IMR-90 (cell line): ENCODE results near the gene CCDC148. TPM values are rescaled to one million over a fixed set of nuclear protein-coding genes. Genes with fewer than 3 reads are reported as not detected.

Source experiments
- ATAC-seq: fragments of 200-7000 bp; cut with Tn5 transposase; 2 replicates; pipeline ENCODE4 v1.9.1; 2020; ENCODE audit warnings: low read depth, mild to moderate bottlenecking, moderate library complexity
- BruUV-seq: library from RNA; stranded (reverse); fragments of 400-500 nt; replicated peaks from 2 replicates; lab custom pipeline; 2021; lab: Mats Ljungman, UMichigan
- CTCF ChIA-PET: fragments of 300-600 bp; formaldehyde crosslinking; extraction: SDS; loops from one replicate; lab custom pipeline; 2021; ENCODE audit warnings: antibody characterized with exemption; lab: Yijun Ruan, JAX
- POLR2A ChIA-PET: fragments of 300-600 bp; sonication (Branson Sonifier 250); formaldehyde crosslinking; loops from one replicate; lab custom pipeline; 2022; ENCODE audit warnings: antibody characterized with exemption; ENCODE audit not compliant: unreplicated experiment; lab: Charles Lee
- DNase-seq: peaks from one replicate; pipeline ENCODE4 v3.0.0; 2013
- H2AFZ ChIP-seq: replicated peaks from 2 replicates; pipeline ENCODE3; 2013; ENCODE audit warnings: low read length, mild to moderate bottlenecking; ENCODE audit not compliant: poor library complexity
- H2AK5ac ChIP-seq: 2 replicates; pipeline ENCODE4 v1.6.1; 2013; ENCODE audit warnings: low read depth, low read length, inconsistent platforms
- H2AK9ac ChIP-seq: replicated peaks from 2 replicates; pipeline ENCODE3; 2013; ENCODE audit warnings: mild to moderate bottlenecking, low read depth, low read length, moderate library complexity; ENCODE audit not compliant: poor library complexity
- H2BK120ac ChIP-seq: 2 replicates; pipeline ENCODE4 v1.6.1; 2013; ENCODE audit warnings: low read depth, low read length, inconsistent platforms
- H2BK15ac ChIP-seq: 3 replicates; pipeline ENCODE4 v1.6.1; 2013; ENCODE audit warnings: low read depth, low read length, inconsistent platforms
- H2BK20ac ChIP-seq: 2 replicates; pipeline ENCODE4 v1.6.1; 2013; ENCODE audit warnings: low read depth, mild to moderate bottlenecking, inconsistent platforms, low read length, moderate library complexity
- H2BK5ac ChIP-seq: 2 replicates; pipeline ENCODE4 v1.6.1; 2013; ENCODE audit warnings: mild to moderate bottlenecking, low read depth, low read length, inconsistent platforms; ENCODE audit not compliant: poor library complexity, severe bottlenecking
- H3K14ac ChIP-seq: replicated peaks from 2 replicates; pipeline ENCODE4 v1.6.1; 2013; ENCODE audit warnings: low read depth, low read length, inconsistent platforms
- H3K18ac ChIP-seq: 2 replicates; pipeline ENCODE4 v1.6.1; 2013; ENCODE audit warnings: low read depth, low read length, control low read depth
- H3K23ac ChIP-seq: 2 replicates; pipeline ENCODE4 v1.6.1; 2013; ENCODE audit warnings: low read depth, low read length, inconsistent platforms
- H3K27ac ChIP-seq: 2 replicates; pipeline ENCODE4 v1.5.1; 2013; ENCODE audit warnings: mild to moderate bottlenecking, control low read depth, low read length; ENCODE audit not compliant: insufficient read depth
- H3K27me3 ChIP-seq: 2 replicates; pipeline ENCODE4 v1.6.1; 2013; ENCODE audit warnings: low read length; ENCODE audit not compliant: control insufficient read depth, insufficient read depth
- H3K36me3 ChIP-seq: 2 replicates; pipeline ENCODE4 v1.6.1; 2013; ENCODE audit warnings: low read length, mixed read lengths; ENCODE audit not compliant: control insufficient read depth, insufficient read depth
- H3K4ac ChIP-seq: 2 replicates; pipeline ENCODE4 v1.6.1; 2013; ENCODE audit warnings: low read depth, low read length, inconsistent platforms
- H3K4me1 ChIP-seq: 2 replicates; pipeline ENCODE4 v1.6.1; 2013; ENCODE audit warnings: low read length, mixed read lengths; ENCODE audit not compliant: control insufficient read depth, insufficient read depth
- H3K4me2 ChIP-seq: 2 replicates; pipeline ENCODE4 v1.6.1; 2013; ENCODE audit warnings: low read depth, mild to moderate bottlenecking, control low read depth, low read length, moderate library complexity
- H3K4me3 ChIP-seq: 2 replicates; pipeline ENCODE4 v1.5.1; 2013; ENCODE audit warnings: low read depth, mild to moderate bottlenecking, control low read depth, low read length, moderate library complexity; ENCODE audit not compliant: insufficient read depth
- H3K56ac ChIP-seq: 2 replicates; pipeline ENCODE4 v1.6.1; 2013; ENCODE audit warnings: low read length, inconsistent platforms; ENCODE audit not compliant: insufficient read depth; ENCODE audit errors: extremely low read depth
- H3K79me1 ChIP-seq, 2 experiments: 2 replicates each; pipeline ENCODE4 v1.6.1; 2013; ENCODE audit warnings: low read length in 2 of 2, inconsistent platforms in 1 of 2, low read depth in 1 of 2
- H3K9ac ChIP-seq: 2 replicates; pipeline ENCODE4 v1.6.1; 2013; ENCODE audit warnings: low read depth, low read length, control low read depth
- H3K9me1 ChIP-seq: 2 replicates; pipeline ENCODE4 v1.6.1; 2013; ENCODE audit warnings: low read length, inconsistent platforms; ENCODE audit not compliant: insufficient read depth
- H3K9me3 ChIP-seq: 2 replicates; pipeline ENCODE4 v1.6.1; 2013; ENCODE audit warnings: low read length; ENCODE audit not compliant: control insufficient read depth, insufficient read depth
- H4K20me1 ChIP-seq: 2 replicates; pipeline ENCODE4 v1.6.1; 2013; ENCODE audit warnings: low read length, inconsistent platforms; ENCODE audit not compliant: insufficient read depth
- H4K5ac ChIP-seq: 2 replicates; pipeline ENCODE4 v1.6.1; 2013; ENCODE audit warnings: mild to moderate bottlenecking, low read depth, low read length, control low read depth
- H4K8ac ChIP-seq, 2 experiments: 2 replicates each; pipeline ENCODE4 v1.6.1; 2013; ENCODE audit warnings: low read depth in 2 of 2, low read length in 2 of 2, control low read depth in 1 of 2, inconsistent platforms in 1 of 2
- H4K91ac ChIP-seq: 2 replicates; pipeline ENCODE4 v1.6.1; 2013; ENCODE audit warnings: low read depth, low read length, inconsistent platforms; ENCODE audit not compliant: insufficient read depth
- BHLHE40 ChIP-seq: fragments of 150-350 bp; IDR thresholded peaks from 2 replicates; pipeline ENCODE4 v1.6.1; 2016; ENCODE audit warnings: mild to moderate bottlenecking, low read depth, low read length
- CEBPB ChIP-seq: IDR thresholded peaks from 2 replicates; pipeline ENCODE4 v1.6.1; 2012; ENCODE audit warnings: low read depth, low read length, improper control_type of control experiment
- CHD1 ChIP-seq: IDR thresholded peaks from 2 replicates; pipeline ENCODE4 v1.6.1; 2012; ENCODE audit warnings: low read depth, low read length, improper control_type of control experiment
- ELK1 ChIP-seq: fragments of 150-350 bp; IDR thresholded peaks from 2 replicates; pipeline ENCODE4 v1.6.1; 2016; ENCODE audit warnings: low read depth, mild to moderate bottlenecking, low read length, moderate library complexity, borderline replicate concordance
- FOS ChIP-seq: fragments of 150-350 bp; IDR thresholded peaks from 2 replicates; pipeline ENCODE4 v1.6.1; 2016; ENCODE audit warnings: low read depth, low read length
- MAFK ChIP-seq: IDR thresholded peaks from 2 replicates; pipeline ENCODE4 v1.6.1; 2012; ENCODE audit warnings: low read depth, low read length, improper control_type of control experiment
- MAZ ChIP-seq: IDR thresholded peaks from 2 replicates; pipeline ENCODE4 v1.6.1; 2012; ENCODE audit warnings: low read depth, mild to moderate bottlenecking, low read length, improper control_type of control experiment, moderate library complexity, borderline replicate concordance
- MXI1 ChIP-seq: IDR thresholded peaks from 2 replicates; pipeline ENCODE4 v1.6.1; 2012; ENCODE audit warnings: low read depth, mild to moderate bottlenecking, low read length, moderate library complexity, borderline replicate concordance
- NFE2L2 ChIP-seq: fragments of 150-350 bp; IDR thresholded peaks from 2 replicates; pipeline ENCODE4 v1.6.1; 2016; ENCODE audit warnings: low read depth, mild to moderate bottlenecking, low read length
- POLR2A ChIP-seq: IDR thresholded peaks from 2 replicates; pipeline ENCODE4 v1.6.1; 2012; ENCODE audit warnings: mild to moderate bottlenecking, low read depth, low read length
- RAD21 ChIP-seq: IDR thresholded peaks from 2 replicates; pipeline ENCODE4 v1.6.1; 2012; ENCODE audit warnings: low read length, improper control_type of control experiment
- RCOR1 ChIP-seq: IDR thresholded peaks from 2 replicates; pipeline ENCODE4 v1.6.1; 2012; ENCODE audit warnings: mild to moderate bottlenecking, low read length, improper control_type of control experiment; ENCODE audit not compliant: insufficient replicate concordance
- RFX5 ChIP-seq: IDR thresholded peaks from 2 replicates; pipeline ENCODE4 v1.8.0; 2012; ENCODE audit warnings: low read depth, mild to moderate bottlenecking, low read length, moderate library complexity
- SMC3 ChIP-seq: fragments of 150-350 bp; IDR thresholded peaks from 2 replicates; pipeline ENCODE4 v1.6.1; 2016; ENCODE audit warnings: low read depth, mild to moderate bottlenecking, antibody characterized with exemption, low read length, moderate library complexity
- WGBS, 2 experiments: methylation state at CpG; one replicate each; pipeline versions ENCODE4 v1.1.5 to v1.1.7; 2013; ENCODE audit warnings: missing lambda C conversion rate in 2 of 2; ENCODE audit not compliant: insufficient read length in 1 of 2; ENCODE audit errors: extremely low coverage in 2 of 2; 5-methylcytosine and 5-hydroxymethylcytosine counted together
- dilution Hi-C: fragments of 300-500 bp; cut with HindIII; formaldehyde crosslinking; loops from one replicate; pipeline ENCODE4 v1.14.3; 2018; ENCODE audit warnings: low sequenced_read_pairs; ENCODE audit not compliant: unreplicated experiment
- in situ Hi-C: fragments of 300-500 bp; cut with MboI; formaldehyde crosslinking; loops from 3 replicates; pipeline ENCODE4 v1.14.3; 2019; ENCODE audit warnings: low sequenced_read_pairs, inconsistent platforms, mixed read lengths
- intact Hi-C: fragments of 100-400 bp; cut with micrococcal nuclease; formaldehyde crosslinking; loops from 2 replicates; pipeline ENCODE4 v1.10.0; 2022
- polyA plus RNA-seq, 3 experiments: library from polyadenylated mRNA; depleted of rRNA; stranded (reverse); fragments of >200 nt; gene quantifications; 2 replicates each; pipeline ENCODE4 v1.2.3, GENCODE V29; 2012; ENCODE audit warnings: low replicate concordance in 1 of 3
- total RNA-seq: library from RNA; depleted of rRNA; stranded (reverse); fragments of >200 nt; gene quantifications from 2 replicates; pipeline ENCODE4 v1.2.3, GENCODE V29; 2012
- TF ChIP-seq, protein P1 (sequence below): fragments of 150-350 bp; IDR thresholded peaks from 2 replicates; pipeline ENCODE4 v1.6.1; 2017; ENCODE audit warnings: mild to moderate bottlenecking, antibody characterized with exemption, low read length, low read depth
- TF ChIP-seq, protein P2 (sequence below): conservative IDR thresholded peaks from 2 replicates; pipeline ENCODE4 v1.5.1; 2012; ENCODE audit warnings: mild to moderate bottlenecking, low read depth, low read length, improper control_type of control experiment

Gene CCDC148
- total and polyA plus RNA-seq, 2 of the 4 experiments (the other 2 are of a cell fraction), result 0.18 to 0.31 TPM

DNA sequence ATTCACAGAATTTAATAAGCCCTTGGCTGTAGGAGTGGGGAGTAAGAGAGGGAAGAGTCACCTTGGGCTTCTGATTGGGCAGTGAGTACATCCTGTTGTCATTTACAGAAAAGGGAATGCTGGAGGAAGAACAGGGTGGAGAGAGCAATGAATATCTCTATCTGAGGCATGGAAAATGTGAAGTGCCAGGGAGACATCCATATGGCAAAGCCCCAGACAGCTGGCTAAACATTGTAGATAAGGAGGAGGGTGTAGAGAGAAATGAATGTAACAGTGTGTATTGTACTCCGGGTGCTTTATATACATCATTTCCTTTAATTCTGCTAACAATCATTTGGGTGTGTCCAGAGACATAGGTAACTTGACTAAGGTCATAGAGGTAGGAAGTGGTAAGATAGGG lies 251.3 kb downstream of the CCDC148 start:
- intact Hi-C loops (no loop called here), dilution Hi-C loops (no loop called here), in situ Hi-C loops (no loop called here)
- H3K4ac ChIP-seq, result no peak overlapping the region
- no peaks in the 10 kb centered on the region for H3K36me3 ChIP-seq
- H3K4me3 ChIP-seq, result no peak overlapping the region
- H3K79me1 ChIP-seq, result no peaks in the 10 kb centered on the region
- H4K8ac ChIP-seq, result no peak overlapping the region
- H3K9me3 ChIP-seq, result no peaks in the 10 kb centered on the region
- H2BK120ac ChIP-seq, result no peak overlapping the region
- no peak overlapping the region for H2BK20ac ChIP-seq
- H2AFZ ChIP-seq, result no peak overlapping the region
- H3K27ac ChIP-seq, result no peak overlapping the region
- BruUV-seq, result no TSS peak
- no peak for TF ChIP-seq FOS
- TF ChIP-seq CEBPB, result no peak
- no peak for TF ChIP-seq ELK1
- TF ChIP-seq MXI1, result no peak
- no peak for TF ChIP-seq POLR2A
- TF ChIP-seq RAD21, result no peak
- TF ChIP-seq MAZ, result no peak
- TF ChIP-seq, protein P1, sequence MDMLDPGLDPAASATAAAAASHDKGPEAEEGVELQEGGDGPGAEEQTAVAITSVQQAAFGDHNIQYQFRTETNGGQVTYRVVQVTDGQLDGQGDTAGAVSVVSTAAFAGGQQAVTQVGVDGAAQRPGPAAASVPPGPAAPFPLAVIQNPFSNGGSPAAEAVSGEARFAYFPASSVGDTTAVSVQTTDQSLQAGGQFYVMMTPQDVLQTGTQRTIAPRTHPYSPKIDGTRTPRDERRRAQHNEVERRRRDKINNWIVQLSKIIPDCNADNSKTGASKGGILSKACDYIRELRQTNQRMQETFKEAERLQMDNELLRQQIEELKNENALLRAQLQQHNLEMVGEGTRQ, result no peak
- TF ChIP-seq NFE2L2, result no peak
- no peak for TF ChIP-seq CHD1
- TF ChIP-seq MAFK, result no peak
- TF ChIP-seq, protein P2, sequence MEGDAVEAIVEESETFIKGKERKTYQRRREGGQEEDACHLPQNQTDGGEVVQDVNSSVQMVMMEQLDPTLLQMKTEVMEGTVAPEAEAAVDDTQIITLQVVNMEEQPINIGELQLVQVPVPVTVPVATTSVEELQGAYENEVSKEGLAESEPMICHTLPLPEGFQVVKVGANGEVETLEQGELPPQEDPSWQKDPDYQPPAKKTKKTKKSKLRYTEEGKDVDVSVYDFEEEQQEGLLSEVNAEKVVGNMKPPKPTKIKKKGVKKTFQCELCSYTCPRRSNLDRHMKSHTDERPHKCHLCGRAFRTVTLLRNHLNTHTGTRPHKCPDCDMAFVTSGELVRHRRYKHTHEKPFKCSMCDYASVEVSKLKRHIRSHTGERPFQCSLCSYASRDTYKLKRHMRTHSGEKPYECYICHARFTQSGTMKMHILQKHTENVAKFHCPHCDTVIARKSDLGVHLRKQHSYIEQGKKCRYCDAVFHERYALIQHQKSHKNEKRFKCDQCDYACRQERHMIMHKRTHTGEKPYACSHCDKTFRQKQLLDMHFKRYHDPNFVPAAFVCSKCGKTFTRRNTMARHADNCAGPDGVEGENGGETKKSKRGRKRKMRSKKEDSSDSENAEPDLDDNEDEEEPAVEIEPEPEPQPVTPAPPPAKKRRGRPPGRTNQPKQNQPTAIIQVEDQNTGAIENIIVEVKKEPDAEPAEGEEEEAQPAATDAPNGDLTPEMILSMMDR, result no peak
- no peak for TF ChIP-seq SMC3
- no peak for TF ChIP-seq RFX5
- no peak for TF ChIP-seq BHLHE40
- TF ChIP-seq RCOR1, result no peak
- no peak overlapping the region for H2AK5ac ChIP-seq
- H3K23ac ChIP-seq, result no peak overlapping the region
- DNase-seq, result no peak
- no peak overlapping the region for H4K91ac ChIP-seq
- H2BK5ac ChIP-seq, result no peak overlapping the region
- no peaks in the 10 kb centered on the region for H3K9me1 ChIP-seq
- H3K56ac ChIP-seq, result no peak overlapping the region
- no peak overlapping the region for H3K9ac ChIP-seq
- H4K20me1 ChIP-seq, result no peaks in the 10 kb centered on the region
- H3K27me3 ChIP-seq, result no peaks in the 10 kb centered on the region
- ChIA-PET POLR2A (no interaction called here), CTCF (interaction anchor here (1.3 kb wide), 1 partner anchor 10 kb away, joined by 3 read pairs; no protein-coding TSS in a partner anchor)
- no peak overlapping the region for H3K18ac ChIP-seq
- H3K4me2 ChIP-seq, result no peak overlapping the region
- no peak overlapping the region for H2AK9ac ChIP-seq
- no CpG with 5 or more reads among the region's 1 CpG for WGBS, 2 experiments
- ATAC-seq, result no peak
- no peaks in the 10 kb centered on the region for H3K4me1 ChIP-seq
- H3K14ac ChIP-seq, result no peak overlapping the region
- H4K5ac ChIP-seq, result no peak overlapping the region
- no peak overlapping the region for H2BK15ac ChIP-seq
